SKM-1 (cell line): ENCODE data around the gene CAND1.

Experiments
- DNase-seq: peaks from one replicate; lab custom pipeline; 2025; ENCODE audit not compliant: unreplicated experiment; lab: John Stamatoyannopoulos, UW

The CAND1 gene

DNA sequence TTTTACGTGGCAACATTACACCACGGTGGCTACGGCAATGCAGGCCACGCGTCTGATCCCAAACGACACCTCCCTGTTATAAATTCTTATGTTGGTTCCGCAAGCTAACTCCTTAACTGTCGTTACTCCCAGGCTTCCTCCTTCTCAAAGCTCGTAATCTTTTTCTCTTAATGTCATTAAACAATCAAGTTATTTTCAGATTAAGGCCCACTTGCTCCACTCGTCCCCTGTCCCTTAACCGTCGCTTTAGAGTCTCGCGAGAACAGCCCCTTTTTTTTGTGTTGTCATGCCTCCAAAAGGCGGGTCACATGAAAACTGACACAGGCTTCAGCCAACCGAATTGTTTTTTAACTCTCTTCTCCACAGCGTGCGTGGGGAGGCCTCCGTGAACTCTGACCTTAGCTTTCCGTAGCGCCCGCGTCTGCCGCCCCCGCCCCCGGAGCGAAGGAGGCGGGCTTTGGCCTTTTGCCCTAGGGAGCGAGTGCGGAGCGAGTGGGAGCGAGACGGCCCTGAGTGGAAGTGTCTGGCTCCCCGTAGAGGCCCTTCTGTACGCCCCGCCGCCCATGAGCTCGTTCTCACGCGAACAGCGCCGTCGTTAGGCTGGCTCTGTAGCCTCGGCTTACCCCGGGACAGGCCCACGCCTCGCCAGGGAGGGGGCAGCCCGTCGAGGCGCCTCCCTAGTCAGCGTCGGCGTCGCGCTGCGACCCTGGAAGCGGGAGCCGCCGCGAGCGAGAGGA, at the start of gene CAND1:
Gene CAND1 (plus strand): TSS at position 463 of the 737 bp plus-strand sequence. CDS start 360 bp downstream, outside the sequence.
- peak; percentile 73 for DNase-seq

DNA sequence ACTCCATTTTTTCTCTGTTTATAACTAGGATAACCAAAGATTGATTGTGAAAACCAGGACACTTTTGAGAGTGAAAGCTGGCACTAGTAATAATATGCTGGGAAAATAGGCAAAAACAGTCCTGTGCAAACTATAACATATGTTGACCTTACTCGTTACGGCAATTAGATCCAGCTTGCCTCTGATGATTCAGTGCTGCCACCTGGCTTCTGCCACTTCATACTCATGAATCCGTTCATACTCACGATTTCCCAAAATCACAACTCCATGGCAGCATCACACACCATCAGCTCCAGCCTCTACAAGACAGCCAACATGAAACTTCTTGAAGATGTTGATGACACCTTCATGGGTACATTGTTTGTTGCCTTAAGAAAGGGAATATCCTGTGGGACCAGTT, 49.1 kb upstream of the CAND1 start:
- no peak for DNase-seq

DNA sequence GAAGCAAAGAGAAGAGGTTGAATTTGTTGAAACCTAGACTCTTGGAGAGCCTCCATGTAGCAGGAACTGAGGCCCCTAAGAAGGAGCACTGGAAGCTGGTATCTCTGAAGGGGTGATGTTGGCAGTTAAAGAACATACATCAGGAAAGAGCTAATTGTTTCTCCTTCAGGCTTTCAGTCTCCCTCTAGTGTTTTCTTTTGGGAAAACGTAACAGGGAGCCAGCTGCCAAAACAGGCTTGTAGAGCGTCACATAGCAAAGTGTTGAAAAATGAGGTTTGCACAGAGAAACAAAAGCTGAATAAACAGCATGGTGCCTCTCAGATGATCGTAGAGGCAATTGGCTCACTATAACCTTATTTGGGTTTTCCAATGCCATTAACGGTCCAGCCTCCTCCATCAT, 46.9 kb upstream of the CAND1 start:
- DNase-seq: no peak

DNA sequence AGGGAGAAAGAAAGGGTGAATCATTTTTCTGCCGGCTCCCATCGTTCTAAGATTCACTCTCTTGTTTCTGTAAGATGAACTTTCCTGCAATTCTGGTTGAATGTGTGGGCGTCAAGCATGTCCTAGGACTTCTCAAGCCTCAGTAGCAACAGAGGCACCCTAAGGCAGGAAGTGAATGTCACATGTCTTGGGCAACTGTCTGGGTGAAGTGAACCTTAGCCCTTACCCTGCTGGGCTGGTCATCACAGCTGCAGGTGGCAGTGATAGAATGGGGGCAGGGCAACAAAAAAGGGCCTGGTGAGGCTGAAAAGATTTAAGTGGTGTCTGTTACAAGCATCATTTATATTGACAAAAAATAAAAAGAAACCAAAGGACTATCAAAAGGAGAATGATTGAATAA, 45.9 kb upstream of the CAND1 start:
- DNase-seq: no peak

DNA sequence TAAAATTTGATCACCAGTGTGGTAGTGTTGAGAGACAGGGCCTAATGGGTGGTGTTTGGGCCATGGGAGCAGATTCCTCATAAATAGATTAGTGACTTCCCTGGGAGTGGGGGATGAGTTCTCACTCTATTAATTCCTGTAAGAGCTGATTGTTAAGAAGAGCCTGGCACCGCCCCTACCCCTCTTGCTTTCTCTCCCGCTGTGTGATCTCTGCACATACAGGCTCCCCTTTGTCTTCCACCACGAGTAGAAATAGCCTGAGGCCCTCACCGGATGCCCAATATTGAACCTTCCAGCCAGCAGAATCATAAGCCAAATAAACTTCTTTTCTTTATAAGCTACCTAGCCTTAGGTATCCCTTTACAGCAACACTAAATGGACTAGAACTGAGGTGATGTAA, 31.9 kb upstream of the CAND1 start:
- DNase-seq: no peak

DNA sequence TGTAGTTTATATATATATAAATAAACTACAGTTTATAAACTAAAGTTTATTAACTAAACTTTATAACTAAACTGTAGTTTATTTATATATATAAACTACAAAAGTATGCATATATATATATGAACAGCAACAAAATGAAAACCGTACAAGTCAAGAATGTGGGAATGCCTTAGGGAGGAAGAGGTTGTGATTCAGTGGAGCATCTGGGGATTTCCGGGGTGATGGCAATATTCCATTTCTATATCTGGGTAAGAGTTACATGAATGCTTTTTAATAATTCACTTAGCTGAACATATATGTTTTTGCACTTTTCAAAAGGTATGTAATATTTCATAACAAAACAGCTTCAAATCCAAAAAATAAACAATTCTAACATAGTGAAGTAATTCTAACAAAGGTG, 30.1 kb upstream of the CAND1 start:
- DNase-seq: no peak

DNA sequence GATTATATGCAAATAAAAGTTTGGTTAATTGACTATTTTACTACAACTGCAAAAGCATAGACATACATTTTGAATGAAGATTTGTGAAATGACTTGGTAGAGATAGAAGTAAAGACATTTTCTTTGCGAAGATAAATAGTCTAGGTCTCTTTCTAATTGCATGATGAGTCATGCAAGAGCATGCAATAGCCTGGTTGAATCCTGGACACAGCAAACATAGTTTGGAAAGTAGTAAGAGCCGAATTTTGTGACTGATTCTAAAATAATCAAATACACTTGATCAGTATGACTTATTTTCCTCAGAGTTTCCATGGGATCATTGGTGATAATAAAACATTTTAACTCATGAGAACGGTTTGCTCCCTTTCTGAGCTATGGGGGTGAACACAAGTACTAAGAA, 27.7 kb upstream of the CAND1 start:
- DNase-seq: no peak

DNA sequence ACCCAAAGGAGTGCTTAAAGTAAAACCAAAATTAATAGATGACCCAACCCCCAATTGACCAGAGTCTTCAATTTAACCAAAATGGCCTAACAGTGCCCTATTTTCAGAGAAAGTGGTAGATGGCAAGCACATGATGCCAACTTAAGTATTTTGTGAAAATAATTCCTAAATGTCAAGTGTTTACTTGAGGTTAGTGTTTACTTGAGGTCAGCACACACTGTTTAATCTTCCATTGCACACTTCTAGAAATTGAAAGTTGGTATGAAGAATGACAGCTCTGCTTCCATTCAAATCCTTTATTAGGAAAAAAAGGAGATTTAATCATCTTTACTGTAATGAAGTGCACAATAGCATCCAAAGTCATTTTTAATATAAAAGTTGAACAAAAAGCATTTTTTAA, 25.9 kb upstream of the CAND1 start:
- DNase-seq: no peak

DNA sequence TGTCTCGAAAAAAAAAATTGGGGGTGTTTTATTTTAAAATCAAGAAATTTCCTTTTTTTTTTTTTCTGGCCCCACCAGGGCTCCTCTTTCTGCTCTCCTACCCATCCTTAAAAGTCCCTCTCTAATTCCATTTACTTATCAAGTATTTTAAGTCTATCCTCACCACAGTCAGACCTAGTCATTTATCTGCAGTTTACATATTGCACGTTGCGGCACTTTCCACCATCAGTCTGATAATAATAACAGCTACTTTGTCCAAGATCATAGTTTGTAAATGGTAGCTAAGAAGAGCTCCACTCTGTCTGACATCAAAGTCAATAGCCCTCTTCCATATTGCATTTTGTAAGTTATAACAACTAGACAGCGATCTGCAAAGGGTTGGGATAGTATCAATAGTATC, 23.6 kb upstream of the CAND1 start:
- DNase-seq: no peak

DNA sequence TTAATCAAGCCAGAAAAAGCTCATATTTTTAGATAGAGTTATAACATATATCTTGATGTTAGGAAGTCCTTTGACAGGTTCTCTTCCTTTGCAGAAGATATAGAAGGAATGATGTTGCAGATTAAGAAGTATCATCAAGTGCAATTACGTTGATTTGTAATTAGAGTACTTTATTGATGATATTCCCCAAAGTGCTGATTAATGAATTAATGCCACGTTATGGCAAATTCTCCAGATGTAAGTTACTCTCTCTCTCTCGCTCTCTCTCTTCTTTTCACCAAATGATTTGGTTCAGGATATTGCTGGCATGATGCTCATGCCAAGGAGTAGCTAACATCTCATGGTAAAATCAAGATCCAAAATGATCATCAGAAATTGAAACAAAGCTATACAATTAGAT, 18.1 kb upstream of the CAND1 start:
- DNase-seq: no peak

DNA sequence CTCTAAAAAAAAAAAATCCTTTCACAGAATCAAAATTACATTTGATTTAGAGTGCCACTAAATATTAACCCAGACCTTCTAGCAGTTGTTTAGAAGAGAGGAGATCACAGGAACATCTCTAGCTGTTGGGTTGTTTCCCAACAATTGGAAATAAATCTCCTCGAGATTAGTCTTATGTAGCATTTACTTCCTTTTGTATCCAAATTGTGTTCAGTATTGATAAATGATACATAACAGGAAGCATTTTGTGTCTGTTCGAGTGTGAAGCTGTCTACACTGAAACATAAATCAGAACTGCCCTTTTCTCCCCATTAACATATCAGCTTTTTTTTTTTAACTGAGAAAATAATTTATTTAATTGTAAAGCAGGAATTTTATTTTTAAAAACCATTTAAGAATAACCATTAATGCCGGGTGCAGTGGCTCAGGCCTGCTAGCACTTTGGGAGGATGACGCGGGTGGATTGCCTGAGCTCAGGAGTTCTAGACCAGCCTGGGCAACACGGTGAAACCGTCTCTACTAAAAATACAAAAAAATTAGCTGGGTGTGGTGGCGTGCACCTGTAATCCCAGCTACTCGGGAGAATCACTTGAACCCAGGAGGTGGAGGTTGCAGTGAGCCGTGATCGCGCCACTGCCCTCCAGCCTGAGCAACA, 14.7 kb upstream of the CAND1 start:
- no peak for DNase-seq

DNA sequence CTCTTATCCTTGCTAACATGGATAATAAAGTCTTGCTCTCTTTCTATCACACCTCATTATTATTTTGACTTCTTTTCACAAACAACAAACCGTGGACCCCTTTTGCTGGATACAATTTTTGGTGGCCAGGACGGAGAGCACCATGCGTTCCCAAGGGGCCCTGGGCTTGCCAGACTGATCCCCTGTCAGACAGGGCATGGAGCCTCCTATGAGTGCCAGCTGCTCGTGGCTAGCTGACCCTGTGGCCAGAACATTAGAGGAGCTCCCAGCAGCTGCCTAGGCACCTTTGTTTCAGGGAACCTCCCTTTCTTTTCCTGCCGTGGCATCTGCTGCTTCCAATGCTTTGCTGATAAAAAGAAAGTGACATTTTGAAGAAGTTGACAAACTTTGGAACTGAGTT, 12.5 kb upstream of the CAND1 start:
- no peak for DNase-seq

DNA sequence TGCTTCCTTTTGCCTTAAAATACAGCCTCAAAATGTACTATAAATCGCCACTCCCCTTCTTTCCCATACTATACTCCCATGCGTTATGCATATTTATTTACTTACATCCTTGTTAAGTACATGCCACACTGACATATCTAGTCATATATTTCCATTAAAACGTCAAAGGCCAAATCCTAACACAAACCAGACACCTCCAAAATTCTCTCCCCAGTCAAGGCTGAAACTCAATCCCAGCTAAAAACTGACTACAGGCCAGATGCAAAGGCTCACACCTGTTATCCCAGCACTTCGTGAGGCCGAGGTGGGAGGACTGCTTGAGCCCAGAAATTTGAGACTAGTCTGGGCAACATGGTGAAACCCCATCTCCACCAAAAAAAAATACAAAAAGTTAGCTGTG, 5.7 kb upstream of the CAND1 start:
- no peak for DNase-seq

DNA sequence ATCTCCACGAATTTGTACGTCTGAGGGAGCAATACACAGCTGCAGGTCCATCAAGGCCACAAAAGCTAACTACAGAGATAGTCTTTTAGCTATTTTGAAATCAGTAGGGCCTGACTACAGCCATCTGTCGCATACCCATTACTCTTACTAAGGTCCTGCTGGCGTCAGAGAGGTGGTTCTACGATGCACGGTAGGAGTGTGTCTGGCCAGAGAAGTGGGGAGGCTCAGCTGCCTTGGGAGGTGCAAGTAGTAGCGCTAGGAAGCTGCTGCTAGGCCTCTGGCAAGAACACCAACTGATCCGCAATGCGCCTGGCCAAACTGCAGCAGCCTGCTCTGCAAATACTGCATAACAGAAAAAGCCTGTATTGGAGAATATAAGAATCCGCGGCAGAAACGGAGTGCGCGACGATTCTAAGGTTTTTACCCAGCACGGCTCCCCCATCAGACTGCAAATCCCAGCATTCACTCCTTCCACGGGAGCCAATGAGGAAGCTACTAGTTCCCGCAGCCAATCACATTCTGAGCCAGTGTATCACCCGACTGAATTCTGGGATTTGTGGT, 743 bp upstream of the CAND1 start:
- peak; percentile 52 for DNase-seq

DNA sequence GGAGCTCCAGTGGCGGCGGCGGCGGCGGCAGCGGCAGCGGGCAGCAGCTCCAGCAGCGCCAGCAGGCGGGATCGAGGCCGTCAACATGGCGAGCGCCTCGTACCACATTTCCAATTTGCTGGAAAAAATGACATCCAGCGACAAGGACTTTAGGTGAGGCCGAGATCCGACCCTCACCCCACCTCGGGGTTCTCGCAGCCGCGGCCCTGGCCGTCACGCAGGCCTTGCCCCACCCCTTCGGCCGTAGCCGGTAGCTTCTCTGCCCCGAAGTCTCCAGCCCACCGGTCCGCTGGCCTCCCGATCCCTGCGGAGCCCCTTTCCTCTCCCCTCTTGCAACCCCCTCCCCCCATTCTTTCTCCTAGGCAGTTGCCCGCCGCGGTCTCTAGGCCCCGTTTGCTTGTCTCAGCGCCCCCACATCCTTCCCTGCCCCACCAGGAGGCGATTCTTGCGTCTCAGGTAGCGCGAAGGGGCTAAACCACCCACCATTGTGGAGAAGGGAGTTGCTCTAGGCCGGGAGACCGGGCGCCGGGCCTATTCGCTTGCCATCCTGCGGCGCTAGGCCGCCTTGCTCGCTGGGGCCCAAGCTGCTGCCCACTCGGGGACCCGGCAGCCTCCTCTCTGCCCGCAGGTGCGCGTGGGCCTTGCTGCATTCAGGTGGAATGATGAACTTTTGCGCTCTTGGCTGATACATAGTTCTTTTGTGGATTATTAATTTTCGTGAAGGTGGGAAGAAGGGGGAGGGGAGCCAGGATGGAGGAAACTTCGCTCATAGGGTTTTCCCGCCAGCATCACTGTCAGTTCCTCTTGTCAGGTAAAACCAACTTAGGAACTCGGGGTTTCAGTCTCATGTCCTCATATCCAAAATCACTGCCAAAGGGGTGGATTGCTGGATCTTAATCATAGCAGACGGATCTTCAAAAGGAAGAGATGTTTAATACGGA, 745 bp downstream of the CAND1 start:
- DNase-seq: no peak

DNA sequence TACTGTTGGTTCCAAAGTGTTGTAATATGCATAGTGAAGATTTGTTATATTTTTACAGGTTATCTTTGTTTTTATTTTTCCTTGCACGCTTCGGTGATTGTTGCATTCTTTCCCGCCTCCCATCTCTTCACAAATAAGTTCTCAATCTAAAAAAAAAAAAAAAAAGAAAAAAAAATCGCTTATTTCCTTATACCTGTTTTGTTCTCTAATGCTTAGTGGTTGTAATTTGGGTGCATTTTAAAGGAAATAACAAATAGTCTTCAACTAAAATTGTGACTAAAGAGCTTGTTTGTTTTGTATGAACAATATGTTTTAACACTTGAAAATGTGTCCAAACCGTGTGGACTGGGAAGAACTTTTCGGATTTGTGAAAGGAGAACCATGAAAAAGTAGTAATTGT, 1.5 kb downstream of the CAND1 start:
- DNase-seq: no peak

DNA sequence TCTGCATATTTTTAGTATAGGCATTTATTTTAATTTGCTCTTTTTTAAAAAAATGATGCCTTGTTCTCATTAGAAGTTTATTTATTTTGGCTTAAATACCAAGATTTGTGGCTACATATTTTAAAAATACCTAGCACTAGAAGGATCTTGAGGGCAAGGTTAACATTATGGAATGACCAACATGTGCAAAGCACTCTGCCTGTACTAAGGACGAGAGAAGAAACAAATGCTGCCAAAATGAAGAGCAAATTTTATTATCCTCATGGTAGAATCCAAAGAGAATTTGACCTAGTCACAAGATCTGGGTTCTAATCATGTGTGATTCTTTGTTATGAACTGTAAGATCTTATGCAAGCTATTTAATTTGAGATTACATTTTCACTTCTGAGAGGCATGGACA, 2.8 kb downstream of the CAND1 start:
- no peak for DNase-seq

DNA sequence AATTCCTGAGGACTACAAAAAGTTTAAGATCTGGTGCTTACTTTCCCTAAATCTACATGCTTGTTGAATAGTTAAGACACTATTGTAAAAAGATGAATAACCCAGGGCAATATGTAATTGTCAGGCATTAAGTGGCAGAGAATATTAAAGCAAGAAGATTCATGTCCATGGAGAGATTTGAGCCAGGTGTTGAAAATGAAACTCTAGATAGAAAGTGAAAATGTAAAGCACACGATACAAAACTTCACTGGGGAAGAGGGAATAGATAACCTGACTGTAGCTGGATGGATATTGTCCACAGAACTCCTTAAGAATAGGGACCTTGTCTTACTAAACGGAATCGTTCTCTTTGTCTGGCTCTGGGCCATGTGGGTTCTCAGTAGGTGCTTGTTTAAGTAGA, 5.0 kb downstream of the CAND1 start:
- no peak for DNase-seq

DNA sequence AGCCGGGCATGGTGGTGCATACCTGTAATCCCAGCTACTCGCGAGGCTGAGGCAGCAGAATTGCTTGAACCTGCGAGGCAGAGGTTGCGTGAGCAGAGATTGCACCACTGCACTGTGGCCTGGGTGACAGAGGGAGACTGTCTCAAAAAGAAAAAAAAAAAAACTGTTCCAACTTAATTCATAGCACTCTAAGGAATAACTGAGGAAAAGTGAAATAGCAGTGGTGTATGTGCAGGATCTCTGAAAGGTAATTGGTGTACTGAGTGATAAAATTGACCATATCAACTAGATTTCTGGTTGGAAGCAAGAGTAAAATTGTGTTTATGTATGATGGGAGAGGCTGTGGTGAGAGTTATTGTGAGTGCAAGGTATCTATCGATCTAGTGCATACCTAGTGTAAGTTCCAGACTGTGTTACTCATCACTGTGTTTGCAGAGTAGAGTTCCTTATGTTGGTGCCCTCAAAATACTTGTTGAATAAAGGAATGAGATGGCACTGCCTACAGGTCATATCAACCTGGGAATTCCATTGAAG, 6.3 kb downstream of the CAND1 start:
- DNase-seq: no peak

DNA sequence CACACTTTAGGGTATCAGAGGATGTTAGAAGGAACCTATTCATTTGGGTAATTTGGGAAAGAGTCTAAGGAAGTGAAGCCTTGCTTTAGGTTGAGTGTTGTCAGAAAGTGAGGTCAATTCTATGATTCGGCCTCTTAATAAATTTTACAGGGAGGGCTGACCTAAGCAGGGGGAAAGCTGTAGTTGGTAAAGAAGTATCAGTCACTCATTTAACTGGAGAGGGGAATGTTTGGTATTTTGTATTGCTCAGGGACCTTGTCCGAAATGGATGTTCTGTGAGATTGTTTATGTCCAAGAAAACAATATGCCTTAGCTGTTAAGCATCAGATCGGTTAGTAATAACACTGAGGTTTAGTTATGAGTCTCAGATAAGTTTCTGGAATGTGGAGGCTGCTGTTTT, 7.3 kb downstream of the CAND1 start:
- DNase-seq: no peak

DNA sequence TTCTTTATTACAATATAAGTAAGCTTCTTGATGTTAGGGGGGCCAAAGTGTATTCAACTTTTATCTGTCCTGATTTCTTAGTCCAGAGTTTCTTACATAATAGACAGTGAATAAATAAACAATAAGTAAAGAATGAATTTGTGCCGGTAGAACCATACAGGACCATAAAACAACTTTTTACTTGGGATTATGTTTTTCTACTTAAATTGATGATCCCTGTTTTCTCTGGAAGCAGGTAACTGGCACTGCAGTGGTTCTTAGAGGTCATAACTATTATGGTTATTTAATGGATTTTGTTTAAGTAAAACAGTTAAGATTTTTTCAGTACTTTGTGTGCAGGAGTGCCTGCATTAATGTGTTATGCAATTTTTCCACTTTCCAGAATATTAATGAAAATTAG, 10.5 kb downstream of the CAND1 start:
- no peak for DNase-seq
